Left lung (tissue), 10 donors: ENCODE data around the gene KRT72. TPM values are rescaled to one million over a fixed set of nuclear protein-coding genes. Genes with fewer than 3 reads are reported as not detected.

Experiments
- ATAC-seq: fragments of 200-7000 bp; cut with Tn5 transposase; one replicate; pipeline ENCODE4 v1.9.1; 2020; ENCODE audit warnings: moderate library complexity
- DNase-seq, 4 donors: peaks; one replicate each; pipeline ENCODE4 v3.0.0-alpha.2; 2013 to 2020
- H3K27ac ChIP-seq, 2 donors: fragments of 200-600 bp; sonication (generic) in 1 of 2; one replicate each; pipeline versions ENCODE4 v1.5.0 to v1.8.0; 2020 to 2021
- H3K27me3 ChIP-seq, 2 donors: fragments of 200-600 bp; sonication (generic) in 1 of 2; one replicate each; pipeline versions ENCODE4 v1.5.0 to v1.8.0; 2020 to 2021
- H3K36me3 ChIP-seq, 2 donors: fragments of 200-600 bp; sonication (generic) in 1 of 2; one replicate each; pipeline versions ENCODE4 v1.5.0 to v1.8.0; 2020 to 2021
- H3K4me1 ChIP-seq, 2 donors: fragments of 200-600 bp; one replicate each; pipeline ENCODE4 v1.8.0; 2021
- H3K4me3 ChIP-seq, 2 donors: fragments of 200-600 bp; sonication (generic) in 1 of 2; one replicate each; pipeline versions ENCODE4 v1.5.0 to v1.8.0; 2020 to 2021; ENCODE audit warnings: mild to moderate bottlenecking in 1 of 2
- H3K9me3 ChIP-seq, 2 donors: fragments of 200-600 bp; sonication (generic) in 1 of 2; one replicate each; pipeline versions ENCODE4 v1.5.0 to v1.8.0; 2020 to 2021
- intact Hi-C, 2 donors: fragments of 100-400 bp; cut with DNase I; formaldehyde crosslinking; loops; one replicate each; pipeline versions ENCODE4 v1.11.2 to v1.14.2; 2022
- polyA plus RNA-seq, 6 donors: library from polyadenylated mRNA; unstranded; fragments of 120-200 nt; gene quantifications; one replicate each; pipeline ENCODE4 v1.2.1, GENCODE V29; 2013; ENCODE audit not compliant: insufficient read length in 6 of 6
- total RNA-seq, 2 donors: library from RNA; stranded (reverse); fragmentation: NEBNext Ultra II Directional; extraction: Animal tissue kit (Norgen Biotek cat#: 25700); gene quantifications; one replicate each; pipeline ENCODE4 v1.2.1, GENCODE V29; 2021
- TF ChIP-seq, protein P1 (sequence below), 2 donors: fragments of 200-600 bp; sonication (generic) in 1 of 2; IDR thresholded peaks; one replicate each; pipeline versions ENCODE4 v1.5.0 to v1.8.0; 2021; ENCODE audit warnings: antibody characterized with exemption in 2 of 2
- donor health status: DM: no; HTN: yes; CAD: no.
- donor health status: DM: no; HTN: no; CAD: no.

Gene KRT72
- total and polyA plus RNA-seq, 8 donors, result 0.08 to 0.30 (median 0.21) TPM; not detected in 2

DNA sequence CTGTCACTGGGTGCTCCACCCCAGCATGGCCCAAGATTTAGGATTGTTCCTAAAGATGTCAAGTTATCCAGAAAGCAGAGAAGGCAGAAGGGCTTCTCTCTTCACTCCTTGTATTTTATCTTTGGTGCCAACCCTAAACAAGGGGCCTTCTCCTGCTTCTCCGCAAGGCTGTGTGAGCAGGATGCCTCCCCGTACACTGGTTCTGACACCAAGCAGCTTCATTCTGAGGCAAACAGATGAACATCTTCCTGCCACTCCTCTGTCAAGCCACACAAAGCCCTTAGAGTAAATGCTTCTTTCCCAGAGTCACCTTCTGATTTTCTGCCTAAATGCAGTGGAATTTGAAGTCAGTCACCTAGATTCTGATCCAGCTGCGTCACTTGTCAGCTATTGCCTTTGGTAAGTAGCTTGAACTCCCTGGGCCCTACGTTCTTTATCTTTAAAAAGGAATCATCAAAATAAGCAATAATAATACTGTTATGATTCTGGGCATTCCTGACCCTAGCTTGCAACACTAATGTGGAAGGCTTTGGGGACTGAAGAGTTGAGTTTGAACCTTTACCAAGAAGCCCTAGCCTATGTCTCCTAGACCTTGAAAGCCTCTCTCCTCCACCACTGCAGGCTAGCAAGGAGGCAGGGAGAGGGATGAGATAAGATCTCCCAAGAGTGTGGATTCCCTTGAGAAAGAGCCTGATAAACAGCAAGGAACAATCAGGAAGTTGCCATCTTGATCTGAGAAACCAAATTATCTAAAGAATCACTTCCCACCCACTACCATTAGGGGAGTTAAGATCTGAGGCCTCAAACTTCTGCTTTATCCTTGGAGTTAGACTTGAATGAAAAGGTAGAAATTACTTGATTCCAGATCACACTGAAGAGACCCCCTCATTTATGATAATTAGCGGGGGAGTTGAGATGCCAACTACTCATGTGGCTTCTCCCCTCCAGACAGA lies 11.4 kb upstream of the KRT72 start:
- intact Hi-C loops, result no loop called here
- DNase-seq, result no peak
- H3K27me3 ChIP-seq, result peaks cover 8 to 58% of the 10 kb centered on the region in 2 donors

DNA sequence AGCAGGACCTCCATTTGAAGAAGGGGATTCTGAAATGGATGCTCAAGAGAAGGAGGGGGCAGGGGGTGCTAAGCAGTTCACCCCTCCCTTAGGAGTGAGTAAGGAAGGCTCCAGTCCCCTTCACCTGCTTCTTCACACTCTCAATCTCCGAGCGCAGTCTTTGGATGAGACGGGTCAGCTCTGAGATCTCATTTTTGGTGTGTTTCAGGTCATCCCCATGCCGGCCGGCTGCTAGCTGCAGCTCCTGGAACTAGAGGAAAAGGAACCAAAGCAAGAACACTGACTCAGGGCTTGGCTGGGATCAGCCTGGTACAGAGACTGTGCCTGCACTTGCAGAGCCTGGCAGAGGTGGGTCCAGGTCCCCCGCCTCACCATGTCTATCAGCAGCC lies 9.8 kb upstream of the KRT72 start:
- no peak for ATAC-seq
- Histone ChIP-seq H3K9me3 (no peaks in the 10 kb centered on the region), H3K4me3 (no peak overlapping the region), H3K4me1 (no peaks in the 10 kb centered on the region), H3K36me3 (no peaks in the 10 kb centered on the region), H3K27ac (no peak overlapping the region), H3K27me3 (peaks cover 8 to 58% of the 10 kb centered on the region in 2 donors)
- DNase-seq, result no peak
- intact Hi-C loops, result no loop called here
- TF ChIP-seq, protein P1, sequence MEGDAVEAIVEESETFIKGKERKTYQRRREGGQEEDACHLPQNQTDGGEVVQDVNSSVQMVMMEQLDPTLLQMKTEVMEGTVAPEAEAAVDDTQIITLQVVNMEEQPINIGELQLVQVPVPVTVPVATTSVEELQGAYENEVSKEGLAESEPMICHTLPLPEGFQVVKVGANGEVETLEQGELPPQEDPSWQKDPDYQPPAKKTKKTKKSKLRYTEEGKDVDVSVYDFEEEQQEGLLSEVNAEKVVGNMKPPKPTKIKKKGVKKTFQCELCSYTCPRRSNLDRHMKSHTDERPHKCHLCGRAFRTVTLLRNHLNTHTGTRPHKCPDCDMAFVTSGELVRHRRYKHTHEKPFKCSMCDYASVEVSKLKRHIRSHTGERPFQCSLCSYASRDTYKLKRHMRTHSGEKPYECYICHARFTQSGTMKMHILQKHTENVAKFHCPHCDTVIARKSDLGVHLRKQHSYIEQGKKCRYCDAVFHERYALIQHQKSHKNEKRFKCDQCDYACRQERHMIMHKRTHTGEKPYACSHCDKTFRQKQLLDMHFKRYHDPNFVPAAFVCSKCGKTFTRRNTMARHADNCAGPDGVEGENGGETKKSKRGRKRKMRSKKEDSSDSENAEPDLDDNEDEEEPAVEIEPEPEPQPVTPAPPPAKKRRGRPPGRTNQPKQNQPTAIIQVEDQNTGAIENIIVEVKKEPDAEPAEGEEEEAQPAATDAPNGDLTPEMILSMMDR (IDR thresholded peaks at IDR 0.05), result no peak

More for the DNA sequence above, 11.4 kb upstream of the KRT72 start:
- no peak for ATAC-seq
- Histone ChIP-seq H3K4me3 (no peak overlapping the region), H3K27ac (no peak overlapping the region), H3K9me3 (no peaks in the 10 kb centered on the region), H3K4me1 (no peaks in the 10 kb centered on the region), H3K36me3 (no peaks in the 10 kb centered on the region)
- TF ChIP-seq, protein P1 (IDR thresholded peaks at IDR 0.05), result no peak

DNA sequence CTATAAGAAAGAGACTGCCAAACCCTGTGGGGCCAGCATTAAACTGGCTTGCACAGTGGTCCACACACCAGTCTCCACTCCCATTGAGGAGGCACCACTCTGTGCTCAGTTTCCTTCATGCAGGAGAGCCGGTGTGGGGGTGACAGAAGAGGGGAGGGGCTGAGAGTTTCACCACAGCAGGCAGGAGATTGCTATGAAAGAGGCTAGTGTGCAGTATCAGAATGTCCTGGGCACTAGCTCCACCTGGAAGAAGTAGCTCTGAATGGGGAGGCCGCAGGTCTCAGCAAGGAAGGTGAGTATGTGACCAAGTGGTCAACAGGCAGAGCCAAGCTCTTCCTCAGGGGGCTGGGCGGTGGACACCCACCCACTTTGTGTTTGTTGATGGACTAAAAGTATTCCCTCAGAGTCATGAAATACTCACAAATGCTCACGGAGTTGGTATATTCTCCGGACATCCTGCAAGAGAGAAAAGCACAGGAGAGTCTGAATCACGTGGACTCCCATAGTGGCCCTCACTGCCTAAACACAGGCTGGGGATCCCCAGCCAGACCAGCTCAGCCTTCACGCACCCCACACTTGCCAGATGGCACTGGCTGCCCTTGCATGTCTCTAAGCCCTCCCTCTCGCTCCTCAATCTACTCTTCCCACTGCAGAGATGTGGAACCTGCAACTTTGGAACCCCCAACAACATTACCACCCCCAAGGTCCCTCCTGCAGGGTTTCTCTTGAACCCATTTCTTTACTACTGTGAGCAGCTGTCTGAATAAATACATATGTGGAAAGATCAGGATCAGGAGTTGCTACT lies 7.8 kb upstream of the KRT72 start:
- Histone ChIP-seq H3K36me3 (no peaks in the 10 kb centered on the region), H3K4me1 (no peaks in the 10 kb centered on the region), H3K9me3 (no peaks in the 10 kb centered on the region), H3K4me3 (no peak overlapping the region), H3K27ac (no peak overlapping the region), H3K27me3 (peaks cover 8 to 54% of the 10 kb centered on the region in 2 donors)
- intact Hi-C loops, result no loop called here
- DNase-seq, result no peak
- TF ChIP-seq, protein P1 (IDR thresholded peaks at IDR 0.05), result no peak
- ATAC-seq, result no peak

DNA sequence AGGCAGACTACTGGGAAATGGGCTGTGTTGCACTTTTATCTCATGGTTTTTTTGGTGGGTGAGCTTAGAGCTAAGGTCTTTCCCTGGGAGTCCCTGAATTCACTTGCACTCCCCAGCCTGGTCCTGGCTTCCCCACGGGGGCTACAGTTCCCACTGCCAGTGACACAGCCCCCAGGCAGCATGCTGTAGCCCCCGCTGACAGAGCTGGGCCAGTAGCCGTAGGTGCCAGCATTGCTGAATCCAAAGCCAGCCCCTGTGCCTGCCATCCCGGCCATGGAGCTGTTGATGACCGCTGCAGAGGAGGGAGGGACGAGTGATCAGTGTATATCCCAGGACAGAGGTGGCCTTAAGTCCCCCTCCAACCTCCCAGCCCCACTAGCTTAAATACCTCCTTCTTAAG lies 6.9 kb upstream of the KRT72 start:
- intact Hi-C loops, result no loop called here
- TF ChIP-seq, protein P1 (IDR thresholded peaks at IDR 0.05), result no peak
- no peak for ATAC-seq
- H3K36me3 ChIP-seq, result no peaks in the 10 kb centered on the region
- H3K27ac ChIP-seq, result no peak overlapping the region
- no peaks in the 10 kb centered on the region for H3K4me1 ChIP-seq
- no peak overlapping the region for H3K4me3 ChIP-seq
- H3K27me3 ChIP-seq, result peaks cover 8 to 61% of the 10 kb centered on the region in 2 donors
- no peak for DNase-seq
- no peaks in the 10 kb centered on the region for H3K9me3 ChIP-seq

DNA sequence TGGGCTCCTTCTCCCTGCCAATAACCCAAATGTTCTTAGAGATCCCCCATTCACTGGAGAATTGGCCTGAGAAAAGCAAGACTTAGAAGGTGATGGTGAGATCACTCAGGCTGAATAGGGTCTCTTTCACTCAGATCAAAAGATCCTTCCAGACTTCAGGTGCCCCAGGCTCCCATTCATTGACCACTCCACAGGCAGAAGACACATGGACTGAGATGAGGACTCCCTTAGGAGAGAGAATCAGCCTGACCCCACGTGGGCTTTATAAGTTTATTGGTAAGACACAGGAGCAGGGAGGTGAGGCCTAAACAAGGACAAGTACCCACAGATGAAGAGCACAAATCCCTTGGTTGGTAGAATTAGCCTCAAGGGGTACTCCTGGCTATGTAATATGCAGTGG lies 6.1 kb upstream of the KRT72 start:
- ATAC-seq (no peak), DNase-seq (no peak)
- TF ChIP-seq, protein P1 (IDR thresholded peaks at IDR 0.05), result no peak
- no peaks in the 10 kb centered on the region for H3K36me3 ChIP-seq
- H3K4me1 ChIP-seq, result no peaks in the 10 kb centered on the region
- H3K4me3 ChIP-seq, result no peak overlapping the region
- intact Hi-C loops, result no loop called here
- H3K27me3 ChIP-seq, result peaks cover 10 to 70% of the 10 kb centered on the region in 2 donors
- no peaks in the 10 kb centered on the region for H3K9me3 ChIP-seq
- H3K27ac ChIP-seq, result no peak overlapping the region
